ENCODE data around the gene OR5AR1.
"Not testable (repeated sequence)": the region's sequence is repeated elsewhere in the genome, so short reads cannot be mapped to it uniquely, and the experiment has no call there.

GRCh38 chr11:56691179-56691578 is 27.7 kb downstream of the OR5AR1 start:
- TF ChIP-seq, protein P1, sequence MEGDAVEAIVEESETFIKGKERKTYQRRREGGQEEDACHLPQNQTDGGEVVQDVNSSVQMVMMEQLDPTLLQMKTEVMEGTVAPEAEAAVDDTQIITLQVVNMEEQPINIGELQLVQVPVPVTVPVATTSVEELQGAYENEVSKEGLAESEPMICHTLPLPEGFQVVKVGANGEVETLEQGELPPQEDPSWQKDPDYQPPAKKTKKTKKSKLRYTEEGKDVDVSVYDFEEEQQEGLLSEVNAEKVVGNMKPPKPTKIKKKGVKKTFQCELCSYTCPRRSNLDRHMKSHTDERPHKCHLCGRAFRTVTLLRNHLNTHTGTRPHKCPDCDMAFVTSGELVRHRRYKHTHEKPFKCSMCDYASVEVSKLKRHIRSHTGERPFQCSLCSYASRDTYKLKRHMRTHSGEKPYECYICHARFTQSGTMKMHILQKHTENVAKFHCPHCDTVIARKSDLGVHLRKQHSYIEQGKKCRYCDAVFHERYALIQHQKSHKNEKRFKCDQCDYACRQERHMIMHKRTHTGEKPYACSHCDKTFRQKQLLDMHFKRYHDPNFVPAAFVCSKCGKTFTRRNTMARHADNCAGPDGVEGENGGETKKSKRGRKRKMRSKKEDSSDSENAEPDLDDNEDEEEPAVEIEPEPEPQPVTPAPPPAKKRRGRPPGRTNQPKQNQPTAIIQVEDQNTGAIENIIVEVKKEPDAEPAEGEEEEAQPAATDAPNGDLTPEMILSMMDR (conservative IDR thresholded peaks at IDR 0.05) = not testable (repeated sequence)
- not testable (repeated sequence) for TF ChIP-seq ZFX (IDR thresholded peaks at IDR 0.05)
